ENCODE measurements around the gene ZNF19.

- TF ChIP-seq POLR2A (IDR thresholded peaks at IDR 0.05; ENCODE audit: low read length) = no peak
- TF ChIP-seq GATA1 (IDR thresholded peaks at IDR 0.05; ENCODE audit: low read depth, low read length) = no peak
Observed at GRCh38 chr16:71449020-71449419, 40.1 kb downstream of the ZNF19 start.
